ENCODE results near the gene NECAB2.

Gene NECAB2

GRCh38 chr16:83973077-83973476, 5.0 kb downstream of the NECAB2 start:
- no peak overlapping the region for H3K9ac ChIP-seq
- no peaks in the 10 kb centered on the region for H3K4me1 ChIP-seq
- H3K79me2 ChIP-seq = no peaks in the 10 kb centered on the region
- TF ChIP-seq CTCF (IDR thresholded peaks at IDR 0.05) = no peak
- no peak overlapping the region for H3K4me3 ChIP-seq (ENCODE audit: low read depth, low read length)
- H3K27me3 ChIP-seq (ENCODE audit: control insufficient read depth, insufficient read depth, low read length) = no peaks in the 10 kb centered on the region
- H3K9me3 ChIP-seq (ENCODE audit: control insufficient read depth, low read length) = no peaks in the 10 kb centered on the region
- H2AFZ ChIP-seq = no peak overlapping the region
- H3K27ac ChIP-seq = no peak overlapping the region
- H3K36me3 ChIP-seq (ENCODE audit: control insufficient read depth, insufficient read depth, low read length) = no peaks in the 10 kb centered on the region
- H3K4me2 ChIP-seq (ENCODE audit: low read length) = no peak overlapping the region

DNA sequence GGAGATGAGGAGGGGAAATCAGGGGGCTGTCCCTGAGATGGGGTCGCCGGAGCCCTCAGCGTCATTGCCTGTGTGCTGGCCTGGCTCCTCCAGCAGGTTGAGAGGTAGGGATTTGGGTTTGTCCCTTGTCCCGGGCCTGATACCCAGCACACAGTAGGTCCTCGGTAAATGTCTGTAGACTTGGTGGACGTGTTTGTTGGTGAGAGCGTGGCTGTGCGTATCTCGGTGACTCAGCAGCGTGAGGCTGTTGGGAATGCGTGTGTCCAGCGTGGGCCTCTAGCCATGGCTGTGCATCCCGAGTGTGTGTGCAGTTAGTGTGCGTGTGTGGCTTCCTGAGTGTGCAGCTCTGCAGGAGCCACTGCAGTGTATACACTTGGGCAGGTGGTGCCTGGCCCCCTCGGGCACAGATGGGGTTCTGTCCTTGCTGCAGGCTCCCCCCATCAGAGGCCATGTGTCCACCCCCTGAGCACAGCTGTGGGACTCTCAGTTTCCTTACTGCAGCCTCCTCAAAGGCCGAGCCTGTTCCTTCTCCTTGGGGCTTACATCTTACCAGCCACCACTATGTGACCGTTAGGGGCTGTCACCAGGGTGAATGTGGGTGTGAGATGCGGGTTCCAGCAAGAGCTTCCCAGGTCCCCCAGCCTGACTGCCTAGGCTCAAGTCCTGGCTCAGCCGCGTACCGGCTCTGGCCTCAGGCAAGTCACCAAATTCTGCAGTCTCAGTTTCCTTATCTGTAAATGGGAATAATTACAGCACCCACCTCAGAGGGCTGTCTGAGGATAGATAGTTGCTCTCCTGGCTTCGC, 5.7 kb downstream of the NECAB2 start:
- H3K4me3 ChIP-seq (ENCODE audit: low read depth, low read length) = no peak overlapping the region
- H3K4me1 ChIP-seq = no peaks in the 10 kb centered on the region
- H3K36me3 ChIP-seq (ENCODE audit: control insufficient read depth, insufficient read depth, low read length) = no peaks in the 10 kb centered on the region
- no peaks in the 10 kb centered on the region for H3K79me2 ChIP-seq
- no peak overlapping the region for H3K9ac ChIP-seq
- H2AFZ ChIP-seq = no peak overlapping the region
- no peak for TF ChIP-seq CTCF (IDR thresholded peaks at IDR 0.05)
- no peak overlapping the region for H3K27ac ChIP-seq
- no peaks in the 10 kb centered on the region for H3K9me3 ChIP-seq (ENCODE audit: control insufficient read depth, low read length)
- H3K27me3 ChIP-seq (ENCODE audit: control insufficient read depth, insufficient read depth, low read length) = no peaks in the 10 kb centered on the region
- H3K4me2 ChIP-seq (ENCODE audit: low read length) = no peak overlapping the region

- Histone ChIP-seq H3K9ac (no peak overlapping the region), H3K27me3 (ENCODE audit: control insufficient read depth, insufficient read depth, low read length) (no peaks in the 10 kb centered on the region), H3K36me3 (ENCODE audit: control insufficient read depth, insufficient read depth, low read length) (no peaks in the 10 kb centered on the region), H2AFZ (no peak overlapping the region), H3K9me3 (ENCODE audit: control insufficient read depth, low read length) (no peaks in the 10 kb centered on the region), H3K79me2 (no peaks in the 10 kb centered on the region), H3K27ac (no peak overlapping the region), H3K4me3 (ENCODE audit: low read depth, low read length) (no peak overlapping the region), H3K4me1 (no peaks in the 10 kb centered on the region), H3K4me2 (ENCODE audit: low read length) (no peak overlapping the region)
- TF ChIP-seq CTCF (IDR thresholded peaks at IDR 0.05) = no peak
Observed at GRCh38 chr16:83974475-83974874, 6.4 kb downstream of the NECAB2 start.

DNA sequence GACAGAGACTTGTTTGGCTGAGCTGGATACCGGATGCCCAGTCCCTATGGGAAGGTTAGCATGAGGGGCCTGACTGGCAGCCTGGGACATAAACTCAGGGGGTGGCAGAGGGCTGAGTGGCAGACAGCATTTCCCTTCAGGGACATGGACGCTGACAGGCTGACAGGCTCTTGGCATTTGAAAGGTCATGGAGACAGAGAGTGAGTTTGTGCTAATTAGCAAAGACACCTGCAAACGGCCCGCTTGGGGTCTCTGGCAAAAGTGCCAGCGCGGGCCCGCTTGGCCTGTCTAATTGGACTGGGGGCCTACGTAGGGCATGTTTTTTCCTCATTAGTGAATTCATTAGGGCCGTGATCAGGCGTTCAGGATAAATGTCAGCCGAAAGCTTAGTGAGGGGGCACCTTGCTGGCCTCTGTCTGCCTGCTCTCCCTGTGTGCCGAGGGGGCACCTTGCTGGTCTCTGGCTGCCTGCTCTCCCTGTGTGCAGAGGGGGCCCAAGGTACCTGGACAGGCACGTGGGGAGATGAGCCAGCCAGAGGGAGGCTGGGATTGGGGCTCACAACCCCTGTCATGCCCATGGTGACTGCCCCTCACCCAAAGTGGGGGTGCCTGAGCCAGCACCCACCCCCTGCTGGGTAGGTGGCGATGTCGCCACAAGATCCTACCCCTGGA, 7.7 kb downstream of the NECAB2 start:
- H3K9ac ChIP-seq = no peak overlapping the region

More for the DNA sequence above, 7.7 kb downstream of the NECAB2 start:
- Histone ChIP-seq H3K27me3 (ENCODE audit: control insufficient read depth, insufficient read depth, low read length) (no peaks in the 10 kb centered on the region), H2AFZ (no peak overlapping the region), H3K9me3 (ENCODE audit: control insufficient read depth, low read length) (no peaks in the 10 kb centered on the region), H3K79me2 (no peaks in the 10 kb centered on the region), H3K4me3 (ENCODE audit: low read depth, low read length) (no peak overlapping the region), H3K36me3 (ENCODE audit: control insufficient read depth, insufficient read depth, low read length) (no peaks in the 10 kb centered on the region), H3K4me2 (ENCODE audit: low read length) (no peak overlapping the region), H3K27ac (no peak overlapping the region), H3K4me1 (no peaks in the 10 kb centered on the region)
- no peak for TF ChIP-seq CTCF (IDR thresholded peaks at IDR 0.05)

All from parathyroid adenoma (tissue), 2 donors.